AG04450 (cell line): ENCODE measurements around the gene SRA1. TPM values are rescaled to one million over a fixed set of nuclear protein-coding genes. Genes with fewer than 3 reads are reported as not detected.

Source experiments
- CTCF ChIA-PET: fragments of 300-600, 350-600 bp; formaldehyde crosslinking; extraction: SDS; loops from one replicate; lab custom pipeline; 2022; ENCODE audit warnings: antibody characterized with exemption, inconsistent platforms; lab: Charles Lee
- POLR2A ChIA-PET: fragments of 350-600 bp; formaldehyde crosslinking; extraction: SDS; loops from one replicate; lab custom pipeline; 2021; ENCODE audit warnings: antibody characterized with exemption, inconsistent platforms; lab: Yijun Ruan, JAX
- DNase-seq: peaks from one replicate; pipeline ENCODE4 v3.0.0-alpha.2; 2011; ENCODE audit warnings: low read depth, low spot score
- H3K27ac ChIP-seq: one replicate; pipeline ENCODE4 v1.5.1; 2012; ENCODE audit warnings: low read depth, low read length, control low read depth
- H3K27me3 ChIP-seq: one replicate; pipeline ENCODE4 v1.6.0; 2012; ENCODE audit warnings: low read length; ENCODE audit not compliant: control insufficient read depth, insufficient read depth
- H3K4me3 ChIP-seq: 2 replicates; pipeline ENCODE4 v1.5.1; 2011; ENCODE audit warnings: mild to moderate bottlenecking, low read depth, low read length, control low read depth
- H3K9me3 ChIP-seq: 2 replicates; pipeline ENCODE4 v1.5.1; 2012; ENCODE audit warnings: low read length; ENCODE audit not compliant: control insufficient read depth, insufficient read depth
- polyA plus RNA-seq: library from polyadenylated mRNA; depleted of rRNA; stranded (reverse); fragments of >200 nt; gene quantifications from 2 replicates; pipeline ENCODE4 v1.2.3, GENCODE V29; 2011
- TF ChIP-seq, protein P1 (sequence below): IDR thresholded peaks from 2 replicates; pipeline ENCODE4 v1.5.1; 2011; ENCODE audit warnings: low read depth, low read length, control low read depth, inconsistent platforms

Gene SRA1
- polyA plus RNA-seq, 1 experiment: 52.8 TPM

DNA sequence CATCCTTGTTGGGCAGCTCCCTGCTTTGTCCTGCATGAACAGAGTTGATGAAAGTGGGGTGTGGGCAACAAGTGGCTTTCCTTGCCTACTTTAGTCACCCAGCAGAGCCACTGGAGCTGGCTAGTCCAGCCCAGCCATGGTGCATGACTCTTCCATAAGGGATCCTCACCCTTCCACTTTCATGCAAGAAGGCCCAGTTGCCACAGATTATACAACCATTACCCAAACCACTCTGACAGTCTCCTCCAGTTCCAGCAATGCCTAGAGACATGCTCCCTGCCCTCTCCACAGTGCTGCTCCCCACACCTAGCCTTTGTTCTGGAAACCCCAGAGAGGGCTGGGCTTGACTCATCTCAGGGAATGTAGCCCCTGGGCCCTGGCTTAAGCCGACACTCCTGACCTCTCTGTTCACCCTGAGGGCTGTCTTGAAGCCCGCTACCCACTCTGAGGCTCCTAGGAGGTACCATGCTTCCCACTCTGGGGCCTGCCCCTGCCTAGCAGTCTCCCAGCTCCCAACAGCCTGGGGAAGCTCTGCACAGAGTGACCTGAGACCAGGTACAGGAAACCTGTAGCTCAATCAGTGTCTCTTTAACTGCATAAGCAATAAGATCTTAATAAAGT is 11.3 kb upstream of the SRA1 start:
- H3K27ac ChIP-seq: no peak overlapping the region
- ChIA-PET CTCF (no interaction called here), POLR2A (interaction anchor here (1.7 kb wide), 1 partner anchor 11 kb away, joined by 4 read pairs; the partner anchor contains the start of gene SRA1)
- no peaks in the 10 kb centered on the region for H3K27me3 ChIP-seq
- TF ChIP-seq, protein P1, sequence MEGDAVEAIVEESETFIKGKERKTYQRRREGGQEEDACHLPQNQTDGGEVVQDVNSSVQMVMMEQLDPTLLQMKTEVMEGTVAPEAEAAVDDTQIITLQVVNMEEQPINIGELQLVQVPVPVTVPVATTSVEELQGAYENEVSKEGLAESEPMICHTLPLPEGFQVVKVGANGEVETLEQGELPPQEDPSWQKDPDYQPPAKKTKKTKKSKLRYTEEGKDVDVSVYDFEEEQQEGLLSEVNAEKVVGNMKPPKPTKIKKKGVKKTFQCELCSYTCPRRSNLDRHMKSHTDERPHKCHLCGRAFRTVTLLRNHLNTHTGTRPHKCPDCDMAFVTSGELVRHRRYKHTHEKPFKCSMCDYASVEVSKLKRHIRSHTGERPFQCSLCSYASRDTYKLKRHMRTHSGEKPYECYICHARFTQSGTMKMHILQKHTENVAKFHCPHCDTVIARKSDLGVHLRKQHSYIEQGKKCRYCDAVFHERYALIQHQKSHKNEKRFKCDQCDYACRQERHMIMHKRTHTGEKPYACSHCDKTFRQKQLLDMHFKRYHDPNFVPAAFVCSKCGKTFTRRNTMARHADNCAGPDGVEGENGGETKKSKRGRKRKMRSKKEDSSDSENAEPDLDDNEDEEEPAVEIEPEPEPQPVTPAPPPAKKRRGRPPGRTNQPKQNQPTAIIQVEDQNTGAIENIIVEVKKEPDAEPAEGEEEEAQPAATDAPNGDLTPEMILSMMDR: no peak
- no peak for DNase-seq
- H3K4me3 ChIP-seq: no peak overlapping the region
- no peaks in the 10 kb centered on the region; the same call in 1 of the 2 replicates for H3K9me3 ChIP-seq

DNA sequence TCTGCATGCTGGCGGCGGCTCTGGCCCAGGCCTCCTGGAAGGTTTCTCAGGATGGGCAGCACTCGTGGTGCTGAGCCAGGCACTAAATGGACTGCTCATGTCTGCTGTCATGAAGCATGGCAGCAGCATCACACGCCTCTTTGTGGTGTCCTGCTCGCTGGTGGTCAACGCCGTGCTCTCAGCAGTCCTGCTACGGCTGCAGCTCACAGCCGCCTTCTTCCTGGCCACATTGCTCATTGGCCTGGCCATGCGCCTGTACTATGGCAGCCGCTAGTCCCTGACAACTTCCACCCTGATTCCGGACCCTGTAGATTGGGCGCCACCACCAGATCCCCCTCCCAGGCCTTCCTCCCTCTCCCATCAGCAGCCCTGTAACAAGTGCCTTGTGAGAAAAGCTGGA is 10.6 kb upstream of the SRA1 start:
- CTCF ChIA-PET: no interaction called here
- H3K27ac ChIP-seq: no peak overlapping the region
- no peak overlapping the region for H3K4me3 ChIP-seq
- POLR2A ChIA-PET: interaction anchor here (0.9 kb wide), 1 partner anchor 11 kb away, joined by 3 read pairs; the partner anchor contains the start of gene SRA1
- DNase-seq: no peak
- no peaks in the 10 kb centered on the region for H3K27me3 ChIP-seq
- TF ChIP-seq, protein P1: no peak
- no peaks in the 10 kb centered on the region; the same call in 1 of the 2 replicates for H3K9me3 ChIP-seq

DNA sequence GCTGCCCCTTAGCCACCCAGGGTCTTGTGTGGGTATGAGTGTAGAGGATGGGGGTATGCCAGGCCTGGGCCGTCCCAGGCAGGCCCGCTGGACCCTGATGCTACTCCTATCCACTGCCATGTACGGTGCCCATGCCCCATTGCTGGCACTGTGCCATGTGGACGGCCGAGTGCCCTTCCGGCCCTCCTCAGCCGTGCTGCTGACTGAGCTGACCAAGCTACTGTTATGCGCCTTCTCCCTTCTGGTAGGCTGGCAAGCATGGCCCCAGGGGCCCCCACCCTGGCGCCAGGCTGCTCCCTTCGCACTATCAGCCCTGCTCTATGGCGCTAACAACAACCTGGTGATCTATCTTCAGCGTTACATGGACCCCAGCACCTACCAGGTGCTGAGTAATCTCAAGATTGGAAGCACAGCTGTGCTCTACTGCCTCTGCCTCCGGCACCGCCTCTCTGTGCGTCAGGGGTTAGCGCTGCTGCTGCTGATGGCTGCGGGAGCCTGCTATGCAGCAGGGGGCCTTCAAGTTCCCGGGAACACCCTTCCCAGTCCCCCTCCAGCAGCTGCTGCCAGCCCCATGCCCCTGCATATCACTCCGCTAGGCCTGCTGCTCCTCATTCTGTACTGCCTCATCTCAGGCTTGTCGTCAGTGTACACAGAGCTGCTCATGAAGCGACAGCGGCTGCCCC is 10.0 kb upstream of the SRA1 start:
- ChIA-PET CTCF (no interaction called here), POLR2A (interaction anchor here (0.9 kb wide), 1 partner anchor 10 kb away, joined by 3 read pairs; the partner anchor contains the start of gene SRA1)
- DNase-seq: no peak
- TF ChIP-seq, protein P1: no peak
- Histone ChIP-seq H3K4me3 (no peak overlapping the region), H3K9me3 (no peaks in the 10 kb centered on the region; the same call in 1 of the 2 replicates), H3K27me3 (no peaks in the 10 kb centered on the region), H3K27ac (no peak overlapping the region)

DNA sequence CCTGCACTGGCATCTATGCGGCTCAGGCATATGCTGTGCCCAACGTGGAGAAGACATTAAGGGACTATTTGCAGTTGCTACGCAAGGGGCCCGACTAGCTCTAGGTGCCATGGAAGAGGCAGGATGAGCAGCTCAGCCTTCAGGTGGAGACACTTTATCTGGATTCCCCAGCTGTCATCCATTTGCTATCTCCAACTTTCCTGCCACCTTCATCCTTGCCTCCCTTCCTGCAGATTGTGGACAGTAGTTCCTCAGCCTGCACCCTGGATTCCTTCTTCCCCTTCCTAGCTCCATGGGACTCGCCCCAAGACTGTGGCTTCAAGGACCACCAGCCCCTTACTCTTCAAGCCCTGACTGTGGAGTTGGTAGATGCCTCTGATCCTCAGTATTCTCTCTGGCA is 9.4 kb upstream of the SRA1 start:
- H3K27me3 ChIP-seq: no peaks in the 10 kb centered on the region
- DNase-seq: no peak
- POLR2A ChIA-PET: no interaction called here

More for the DNA sequence above, 9.4 kb upstream of the SRA1 start:
- Histone ChIP-seq H3K9me3 (no peaks in the 10 kb centered on the region; the same call in 1 of the 2 replicates), H3K27ac (no peak overlapping the region), H3K4me3 (no peak overlapping the region)
- TF ChIP-seq, protein P1: no peak
- CTCF ChIA-PET: interaction anchor here (0.7 kb wide), 1 partner anchor 10 kb away, joined by 3 read pairs; no protein-coding TSS in a partner anchor
